Adipose tissue (tissue), 3 donors: ENCODE data around the gene SEC24B. TPM values are rescaled to one million over a fixed set of nuclear protein-coding genes. Genes with fewer than 3 reads are reported as not detected.
"Not testable (repeated sequence)": the region's sequence is repeated elsewhere in the genome, so short reads cannot be mapped to it uniquely, and the experiment has no call there.

Experiments
- H3K27ac ChIP-seq: one replicate; pipeline ENCODE4 v1.5.1; 2013; ENCODE audit warnings: low read depth, low read length
- WGBS, 3 donors: extraction: QIAGEN DNeasy Blood & Tissue Kit; methylation state at CpG; one replicate each; pipeline ENCODE4 v1.1.7; 2013; 5-methylcytosine and 5-hydroxymethylcytosine counted together
- polyA plus RNA-seq, 3 donors: library from polyadenylated mRNA; stranded (reverse); fragments of 200-250 nt; gene quantifications; one replicate each; pipeline ENCODE4 v1.2.3, GENCODE V29; 2013
- donor health status: healthy with polysubstance abuse.
- donor health status: Bipolar disorder and iron deficiency.
- donor health status: healthy.

The SEC24B gene
- polyA plus RNA-seq, 3 donors, result 9.7 to 13.5 (median 9.7) TPM

DNA sequence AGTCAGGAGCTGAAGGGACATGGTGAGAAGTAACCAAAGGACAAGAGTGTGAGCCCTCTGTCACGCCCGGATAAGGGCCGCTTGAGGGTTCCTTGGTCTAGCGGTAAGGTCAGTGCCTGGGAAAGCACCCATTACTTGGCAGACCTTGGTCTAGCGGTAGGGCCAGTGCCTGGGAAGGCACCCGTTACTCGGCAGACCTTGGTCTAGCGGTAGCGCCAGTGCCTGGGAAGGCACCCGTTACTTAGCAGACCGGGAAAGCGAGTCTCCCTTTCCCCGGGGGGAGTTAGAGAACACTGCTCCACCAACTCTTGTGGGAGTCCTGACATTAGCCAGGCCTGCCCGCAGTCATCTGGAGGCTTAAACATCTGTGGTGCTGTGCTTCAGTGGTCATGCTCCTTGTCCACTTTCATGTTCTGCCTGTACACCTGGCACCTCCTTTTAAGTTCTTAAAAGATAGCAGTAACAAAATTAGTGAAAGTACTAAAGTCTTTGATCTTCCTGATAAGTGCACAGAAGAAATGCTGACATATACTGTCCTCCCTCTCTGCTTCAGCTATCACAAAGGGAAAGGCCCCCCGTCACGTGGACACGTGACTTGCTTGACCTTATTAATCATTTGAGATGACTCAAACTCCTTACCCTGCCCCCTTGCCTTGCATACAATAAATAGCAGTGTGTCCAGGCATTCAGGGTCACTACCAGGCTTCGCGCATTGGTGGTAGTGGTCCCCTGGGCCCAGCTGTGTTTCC is 9.3 kb upstream of the SEC24B start:
- no peak overlapping the region for H3K27ac ChIP-seq
- WGBS, 3 donors, result 88 to 90% (median 88%) methylated on average over 19 of the region's 19 CpGs

DNA sequence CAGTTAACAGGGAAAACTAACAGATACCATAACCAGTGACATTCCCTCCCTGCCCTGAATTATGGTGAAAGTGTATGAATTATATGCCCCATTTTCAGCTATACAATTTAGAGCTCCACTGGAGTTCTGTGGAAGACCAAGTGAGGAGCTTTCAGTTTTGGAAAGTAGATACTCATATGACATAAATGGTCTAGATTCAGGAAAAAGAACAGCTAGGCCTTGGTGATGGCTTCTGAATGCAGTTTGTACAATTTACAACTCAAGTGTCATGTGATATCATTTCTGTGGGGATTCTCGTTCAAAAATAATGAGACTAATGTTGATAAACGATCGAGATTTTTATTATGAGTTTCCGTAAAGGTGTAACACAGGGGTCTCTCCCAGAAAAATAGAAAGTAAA is 8.2 kb upstream of the SEC24B start:
- 87 to 94% (median 90%) methylated on average over 4 of the region's 4 CpGs for WGBS, 3 donors
- no peak overlapping the region for H3K27ac ChIP-seq

DNA sequence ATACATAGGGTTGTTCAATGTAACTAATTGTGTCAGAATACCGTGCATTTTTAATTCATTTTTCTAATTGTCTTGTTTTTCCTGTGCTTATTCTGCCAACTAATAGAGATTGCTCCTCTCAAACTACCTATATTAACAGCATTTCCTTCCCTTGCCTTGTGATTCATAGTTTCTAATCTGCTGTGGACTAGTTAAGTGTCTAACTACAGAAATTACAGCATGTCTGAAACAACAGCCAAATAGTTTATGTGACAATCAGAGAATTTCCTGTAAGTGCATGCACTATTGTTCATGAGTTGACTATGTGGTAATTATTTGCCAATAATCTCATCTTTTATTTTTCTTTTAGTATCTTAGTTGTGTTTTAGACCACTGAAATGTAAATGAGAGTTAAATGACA is 4.1 kb upstream of the SEC24B start:
- H3K27ac ChIP-seq, result no peak overlapping the region
- 65 to 82% (median 70%) methylated on average over 1 of the region's 1 CpG for WGBS, 3 donors

DNA sequence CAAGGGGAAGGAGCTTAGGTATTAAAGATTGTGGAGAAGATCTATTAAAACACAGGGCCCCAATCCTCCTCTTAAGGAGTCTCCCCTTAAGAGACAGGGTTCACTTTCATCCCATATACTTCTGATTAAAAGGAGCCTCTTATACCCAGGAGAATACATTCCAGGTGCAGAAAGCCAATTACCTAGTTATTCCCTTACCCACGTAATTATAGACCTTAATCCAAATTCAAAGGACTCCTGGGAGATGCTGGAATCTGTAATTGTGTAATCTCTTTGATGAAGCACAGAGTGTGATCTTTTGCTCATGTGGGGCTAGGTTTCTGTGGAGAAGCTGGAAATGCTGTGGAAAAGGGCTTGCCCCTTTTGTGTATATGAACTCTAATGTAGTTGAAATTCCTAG is 1.4 kb upstream of the SEC24B start:
- 68 to 85% (median 68%) methylated on average over 1 of the region's 1 CpG for whole genome bisulfite sequencing, 3 donors
- H3K27ac ChIP-seq, result no peak overlapping the region

DNA sequence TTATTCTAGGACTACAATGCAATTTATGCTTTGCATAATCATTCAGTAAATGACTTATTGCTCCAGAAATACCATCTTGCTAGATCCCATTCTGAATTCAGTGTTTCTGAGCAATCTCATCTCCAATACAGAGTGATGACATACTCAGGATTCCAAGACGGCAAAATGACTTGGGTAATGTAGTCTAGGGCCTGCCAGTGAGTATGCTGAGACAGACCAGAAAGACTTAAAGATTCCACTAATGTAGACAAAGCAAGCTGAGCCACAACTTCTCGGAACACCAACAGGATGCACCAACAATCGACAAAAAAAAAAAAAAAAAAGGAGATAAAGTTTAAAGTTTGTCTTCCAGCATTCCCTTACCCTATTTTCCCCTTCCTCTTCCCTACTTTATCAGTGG is 919 bp upstream of the SEC24B start:
- H3K27ac ChIP-seq, result no peak overlapping the region
- 8 to 24% (median 10%) methylated on average over 3 of the region's 3 CpGs for WGBS, 3 donors

DNA sequence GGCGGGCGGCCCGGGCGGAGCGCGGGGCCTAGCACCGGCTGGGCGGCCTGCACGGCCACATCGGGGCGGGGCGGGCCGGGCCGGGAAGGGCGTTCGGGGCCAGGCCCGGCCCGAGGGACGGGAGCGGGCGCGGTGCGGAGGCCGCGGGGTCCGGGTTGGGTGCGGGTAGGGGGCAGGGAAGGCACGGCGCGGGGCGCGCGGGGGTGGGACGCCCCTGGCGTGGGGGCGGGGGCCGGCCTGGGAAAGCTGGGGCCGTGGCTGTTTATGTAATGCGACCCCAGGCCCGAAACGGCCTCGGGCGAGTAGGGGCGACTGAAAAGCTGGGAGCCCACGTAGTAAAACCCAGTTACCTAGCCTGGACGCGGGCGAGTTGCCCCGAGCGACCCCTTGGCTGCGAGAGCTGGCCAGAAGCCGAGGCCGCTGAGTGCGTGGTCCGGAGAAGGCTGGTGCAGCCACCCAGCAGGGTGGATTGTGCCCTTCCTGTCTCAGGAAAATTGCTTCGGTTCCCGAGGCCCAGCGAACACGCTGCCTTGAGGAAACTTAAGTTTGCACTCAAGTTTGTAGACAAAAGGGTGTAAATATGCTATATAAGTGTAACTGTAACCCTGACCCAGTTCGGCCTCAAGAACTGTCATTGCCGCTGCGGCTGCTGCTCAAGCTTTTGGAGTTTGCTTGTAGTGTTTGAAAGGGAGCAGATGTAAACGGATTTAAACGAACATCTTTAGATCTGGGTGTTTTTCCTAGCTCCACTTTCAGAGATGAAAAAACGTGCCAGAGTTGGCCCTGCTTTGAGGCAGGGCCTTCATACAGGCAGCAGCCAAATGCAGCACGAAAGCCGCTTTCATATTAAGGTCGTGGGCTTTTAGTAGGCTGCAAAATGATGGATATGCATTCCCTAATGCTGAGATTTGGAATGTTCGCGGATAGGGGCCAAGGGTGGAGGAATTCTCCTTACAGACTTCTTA is 674 bp downstream of the SEC24B start:
- WGBS, 3 donors, result 1 to 2% (median 1%) methylated on average over 64 to 70 of the region's 70 CpGs
- H3K27ac ChIP-seq, result peak overlapping the region; percentile 97

DNA sequence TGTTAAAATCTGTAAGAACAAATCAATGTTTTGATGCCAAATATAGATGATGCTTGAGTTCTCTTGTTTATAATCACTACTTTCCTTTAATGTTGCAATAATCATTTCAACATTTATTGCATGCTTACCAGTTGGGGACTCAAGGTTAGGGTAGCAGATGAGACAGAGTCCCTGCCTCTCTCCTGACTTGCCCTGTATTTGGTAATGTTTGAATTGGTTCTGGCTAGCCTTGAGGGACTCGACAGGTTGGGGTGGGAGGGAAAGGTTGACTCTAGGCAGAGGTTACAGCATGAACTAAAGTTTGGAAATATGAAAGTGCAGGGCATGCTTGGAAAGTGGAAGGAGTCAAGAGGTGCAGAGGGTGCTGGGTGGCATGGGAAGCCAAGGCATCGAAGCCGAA is 2.0 kb downstream of the SEC24B start:
- no peak overlapping the region for H3K27ac ChIP-seq
- 48 to 77% (median 67%) methylated on average over 3 of the region's 3 CpGs for WGBS, 3 donors

DNA sequence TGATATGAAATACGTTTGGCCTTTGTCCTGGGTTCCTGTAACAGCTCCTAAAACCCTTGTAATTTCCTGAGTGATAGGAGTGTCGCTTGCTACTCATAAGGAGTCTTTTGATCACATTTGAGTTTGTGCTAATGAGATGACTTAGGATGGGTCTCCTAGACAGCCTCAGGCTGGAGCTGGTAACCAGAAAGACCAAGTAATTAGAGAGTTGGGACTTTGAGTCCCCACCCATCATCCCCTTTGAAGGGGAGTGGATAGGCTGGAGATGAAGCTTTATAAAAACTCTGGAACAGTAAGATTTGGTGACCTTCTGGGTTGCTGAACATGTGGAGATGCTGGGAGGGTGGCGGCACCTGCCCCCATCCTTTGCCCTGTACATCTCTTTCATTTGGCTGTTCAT is 2.9 kb downstream of the SEC24B start:
- WGBS, 3 donors, result 56 to 72% (median 60%) methylated on average over 3 of the region's 3 CpGs
- H3K27ac ChIP-seq, result no peak overlapping the region

DNA sequence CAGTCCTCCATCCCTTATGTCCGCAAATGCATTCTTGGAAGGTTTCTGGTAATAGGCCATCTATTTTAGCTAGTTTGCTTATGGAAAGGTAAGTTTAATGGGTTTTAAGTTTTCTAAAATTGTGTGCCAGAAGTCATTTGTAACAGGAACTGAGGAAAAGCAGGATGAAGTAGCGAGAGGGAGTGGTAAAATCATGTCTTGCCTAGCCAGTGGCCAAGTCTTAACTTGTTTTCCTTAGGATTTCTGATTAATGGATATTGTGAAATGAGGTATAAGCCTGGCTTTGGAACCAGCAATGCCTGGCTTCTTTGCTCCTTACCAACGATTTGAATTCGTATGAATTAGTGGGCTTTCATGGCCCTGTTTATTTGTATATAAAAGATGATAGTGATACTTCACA is 7.3 kb downstream of the SEC24B start:
- WGBS, 3 donors, result 44 to 55% (median 46%) methylated on average over 4 of the region's 4 CpGs
- H3K27ac ChIP-seq, result no peak overlapping the region

DNA sequence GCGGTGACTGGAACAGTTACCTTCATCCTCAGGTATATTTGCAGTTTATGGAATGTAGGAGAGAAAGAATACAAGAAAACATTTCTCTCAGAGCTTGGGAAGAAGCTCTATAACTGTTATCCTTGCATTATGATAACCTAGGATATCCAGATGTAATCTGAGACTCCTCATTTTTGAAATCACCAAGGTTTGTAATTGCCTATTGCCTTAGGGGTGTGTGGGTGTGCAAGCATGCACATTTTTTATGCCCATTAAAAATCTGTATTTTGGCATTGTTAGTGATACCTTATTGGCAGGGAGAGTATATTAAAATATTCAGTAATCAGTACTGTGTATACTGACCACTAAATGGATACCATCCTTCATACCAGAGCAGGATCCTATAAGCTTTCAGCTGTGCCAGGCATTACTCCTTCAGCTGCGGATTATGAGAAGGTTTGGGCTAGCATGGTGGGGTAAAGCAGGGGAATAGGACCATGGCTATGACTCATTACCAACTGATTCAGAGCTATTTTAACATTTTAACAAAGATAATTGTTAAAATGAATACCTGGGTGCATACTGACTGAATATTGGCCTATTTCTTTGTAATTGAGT is 8.3 kb downstream of the SEC24B start:
- 79 to 95% (median 86%) methylated on average over 2 of the region's 2 CpGs for WGBS, 3 donors
- no peak overlapping the region for H3K27ac ChIP-seq

DNA sequence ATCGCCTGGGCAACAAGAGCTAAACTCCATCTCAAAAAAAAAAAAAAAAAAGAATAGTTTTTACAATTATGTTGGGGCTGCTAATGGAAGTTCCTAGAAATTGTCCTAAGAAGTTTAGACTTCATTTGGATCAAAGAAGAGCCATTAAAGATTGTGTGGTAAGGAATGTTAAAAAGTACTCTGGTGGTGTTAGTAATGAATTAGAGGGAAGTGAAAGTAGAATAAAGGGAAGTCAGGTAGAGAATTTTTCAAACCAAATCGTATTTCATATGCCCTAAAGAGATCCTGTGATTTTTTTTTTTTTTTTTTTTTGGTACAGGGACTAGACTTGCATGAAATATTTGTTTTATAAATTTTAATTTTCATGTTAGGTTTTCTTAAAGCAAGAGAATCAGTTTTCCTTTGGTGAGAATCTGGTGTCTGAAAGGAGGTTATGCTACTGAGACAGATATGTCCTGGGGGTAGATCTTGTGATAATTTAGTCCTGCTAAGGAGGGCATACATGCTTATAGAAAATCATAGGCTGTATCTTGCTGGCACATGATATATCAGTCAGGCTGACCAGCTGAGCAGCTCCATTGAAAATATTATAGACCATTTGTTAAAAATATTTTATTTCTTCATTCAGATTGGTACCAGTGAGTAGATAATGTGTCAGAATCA is 10.7 kb downstream of the SEC24B start:
- no peak overlapping the region for H3K27ac ChIP-seq
- WGBS, 3 donors, result 65 to 86% (median 73%) methylated on average over 2 of the region's 2 CpGs

DNA sequence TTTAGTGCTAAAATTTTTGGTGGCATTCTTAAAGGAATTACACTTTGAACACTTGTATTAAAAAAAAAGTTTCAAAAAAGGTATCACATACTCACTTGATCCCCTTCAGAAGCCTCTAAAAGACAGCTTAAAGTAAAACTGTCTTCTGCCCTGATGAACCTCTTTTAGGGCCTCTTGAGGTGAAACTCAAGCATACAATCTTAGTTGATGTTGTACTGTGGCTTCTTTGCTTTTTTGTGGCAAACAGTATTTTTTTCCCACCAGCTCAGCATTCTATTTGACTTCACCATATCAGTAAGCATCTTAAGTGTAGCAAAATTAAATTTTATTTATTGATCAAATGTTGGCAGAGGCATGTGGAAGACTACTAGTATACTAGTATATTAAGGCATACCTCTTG is 13.7 kb downstream of the SEC24B start:
- no peak overlapping the region for H3K27ac ChIP-seq

DNA sequence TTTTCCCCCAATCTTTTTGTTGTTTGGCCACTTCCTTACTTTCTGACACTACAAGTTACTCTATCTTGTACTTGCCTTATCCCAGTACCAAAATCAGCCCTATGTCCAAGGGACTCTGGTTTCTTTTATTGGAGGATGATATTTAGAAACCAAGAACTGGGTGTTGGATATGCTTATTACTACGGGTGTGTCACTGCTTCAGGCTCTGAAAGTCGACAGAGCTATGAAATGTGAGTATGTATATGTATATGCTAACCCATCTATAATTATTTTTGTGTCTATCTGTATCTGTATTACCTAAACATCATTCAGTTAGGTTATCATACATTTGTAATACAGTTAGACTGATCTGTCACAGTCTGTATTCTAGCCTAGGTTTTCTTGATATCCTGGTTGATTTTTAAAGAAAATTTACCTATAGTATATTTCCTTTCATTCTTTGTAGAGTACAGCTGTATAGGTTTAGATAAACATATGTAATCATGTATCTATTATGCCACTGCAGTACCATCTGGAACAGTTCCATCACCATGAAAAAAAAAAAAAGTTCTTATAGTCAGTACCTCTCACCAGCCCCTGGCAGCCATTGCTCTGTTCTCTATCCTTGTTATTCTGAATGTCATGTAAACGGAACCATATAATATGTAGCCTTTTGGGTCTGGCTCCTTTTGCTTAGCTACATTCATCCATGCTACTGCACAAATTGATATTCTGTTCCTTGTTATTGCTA is 18.1 kb downstream of the SEC24B start:
- WGBS, 3 donors, result 94 to 96% (median 96%) methylated on average over 3 of the region's 3 CpGs

DNA sequence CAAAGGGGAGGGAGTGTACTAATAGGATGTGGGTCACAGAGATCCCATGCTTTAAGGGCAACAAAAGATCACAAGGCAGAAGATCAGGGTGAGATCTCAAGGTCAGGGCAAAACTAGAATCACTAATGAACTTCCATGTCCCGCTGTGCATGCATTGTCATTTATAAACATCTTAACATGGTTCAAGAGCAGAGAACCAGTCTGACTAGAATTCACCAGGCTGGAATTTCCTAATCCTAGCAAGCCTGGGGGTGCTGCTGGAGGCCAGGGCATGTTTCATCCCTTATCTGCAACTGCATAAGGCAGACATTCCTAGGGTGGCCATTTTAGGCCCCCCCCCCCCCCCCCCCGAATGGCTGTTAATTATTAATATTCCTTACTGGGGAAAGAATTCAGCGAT is 19.5 kb downstream of the SEC24B start:
- 94 to 98% (median 96%) methylated on average over 3 of the region's 3 CpGs for WGBS, 3 donors

More for the DNA sequence above, 18.1 kb downstream of the SEC24B start:
- H3K27ac ChIP-seq, result no peak overlapping the region

DNA sequence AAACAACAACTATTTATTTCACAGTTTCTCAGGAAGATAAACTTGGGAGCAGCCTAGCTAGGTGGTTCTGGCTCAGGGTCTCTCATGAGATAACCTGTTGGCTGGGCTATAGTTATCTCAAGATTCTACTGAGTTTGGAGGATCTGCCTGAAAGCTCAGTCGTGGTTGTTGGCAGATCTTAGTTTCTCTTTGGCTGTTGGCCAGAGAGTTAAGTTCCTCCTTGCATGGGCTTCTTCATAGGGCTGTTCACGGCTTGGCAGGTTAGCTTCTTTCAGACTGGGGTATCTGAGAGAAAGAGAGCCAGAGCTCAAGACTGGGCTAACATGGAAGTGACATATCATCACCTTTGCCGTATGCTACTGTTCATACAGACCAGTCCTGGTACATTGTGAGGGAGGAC is 28.7 kb downstream of the SEC24B start:
- WGBS, 3 donors, result 37 to 58% (median 42%) methylated on average over 3 of the region's 3 CpGs
- H3K27ac ChIP-seq, result no peak overlapping the region

More for the DNA sequence above, 19.5 kb downstream of the SEC24B start:
- H3K27ac ChIP-seq, result not testable (repeated sequence)

DNA sequence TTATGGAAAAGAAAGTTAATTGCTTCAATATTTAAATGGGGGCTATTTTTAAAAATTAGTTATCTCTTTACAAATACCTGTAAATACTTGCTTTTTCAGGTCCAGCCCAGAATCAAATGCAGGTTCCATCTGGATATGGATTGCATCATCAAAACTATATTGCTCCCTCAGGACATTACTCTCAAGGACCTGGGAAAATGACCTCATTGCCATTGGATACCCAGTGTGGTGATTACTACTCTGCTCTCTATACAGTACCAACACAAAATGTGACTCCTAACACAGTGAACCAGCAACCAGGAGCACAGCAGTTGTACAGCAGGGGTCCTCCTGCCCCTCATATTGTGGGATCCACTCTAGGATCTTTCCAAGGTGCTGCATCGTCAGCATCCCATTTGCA is 29.2 kb downstream of the SEC24B start:
- H3K27ac ChIP-seq, result no peak overlapping the region
- 95 to 100% (median 100%) methylated on average over 1 of the region's 1 CpG for WGBS, 3 donors

DNA sequence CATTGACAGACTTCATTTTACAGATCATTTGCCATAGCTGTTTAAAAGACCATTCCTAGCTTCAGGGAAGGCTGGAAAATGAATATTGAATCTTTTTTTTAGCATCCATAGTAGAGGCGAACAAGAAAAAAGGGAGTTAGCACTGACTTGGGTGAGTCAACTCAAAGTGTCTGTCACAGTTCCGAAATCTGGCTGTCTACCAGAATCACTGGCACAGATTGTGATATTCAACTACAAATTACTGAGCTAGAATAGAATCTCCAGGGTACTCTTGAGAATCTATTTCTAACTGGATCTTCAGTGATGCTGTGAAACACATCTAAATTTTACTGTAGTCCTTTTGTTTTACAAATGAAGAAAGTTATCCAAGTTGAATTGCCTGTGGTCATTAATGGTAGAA is 31.5 kb downstream of the SEC24B start:
- WGBS, 3 donors, result 54 to 68% (median 59%) methylated on average over 2 of the region's 2 CpGs
- H3K27ac ChIP-seq, result no peak overlapping the region

DNA sequence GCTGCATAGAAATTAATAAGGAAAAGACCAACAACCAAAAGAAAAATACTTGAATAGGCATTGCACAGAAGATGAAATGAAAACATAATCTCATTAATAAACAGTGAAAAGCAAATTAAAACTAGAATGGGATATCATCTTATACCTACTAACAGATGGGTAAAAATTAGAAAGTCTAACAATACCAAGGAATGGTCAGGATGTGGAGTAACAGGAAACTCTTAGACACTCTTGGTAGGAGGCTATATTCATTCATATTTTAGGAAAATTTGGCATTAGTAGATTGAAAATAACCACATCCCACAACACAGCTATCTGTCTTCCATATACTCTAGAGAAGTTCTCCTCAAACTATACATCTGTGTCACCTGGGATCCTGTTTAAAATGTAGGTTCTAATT is 36.3 kb downstream of the SEC24B start:
- no peak overlapping the region for H3K27ac ChIP-seq
